Mucosa of gallbladder (tissue), 1 donor: ENCODE results near the gene ARFGAP1. TPM values are rescaled to one million over a fixed set of nuclear protein-coding genes. Genes with fewer than 3 reads are reported as not detected.
"Not testable (repeated sequence)": the region's sequence is repeated elsewhere in the genome, so short reads cannot be mapped to it uniquely, and the experiment has no call there.

Experiments
- DNase-seq: peaks from one replicate; pipeline ENCODE4 v3.0.0-alpha.2; 2020; ENCODE audit warnings: low spot score
- total RNA-seq: library from RNA; stranded (reverse); gene quantifications from one replicate; pipeline ENCODE4 v1.2.1, GENCODE V29; 2021
- donor health status: DM: no; HTN: no; CAD: no.

ARFGAP1 gene
- total RNA-seq, 1 donor from 2014 or later, result 106 TPM

DNA sequence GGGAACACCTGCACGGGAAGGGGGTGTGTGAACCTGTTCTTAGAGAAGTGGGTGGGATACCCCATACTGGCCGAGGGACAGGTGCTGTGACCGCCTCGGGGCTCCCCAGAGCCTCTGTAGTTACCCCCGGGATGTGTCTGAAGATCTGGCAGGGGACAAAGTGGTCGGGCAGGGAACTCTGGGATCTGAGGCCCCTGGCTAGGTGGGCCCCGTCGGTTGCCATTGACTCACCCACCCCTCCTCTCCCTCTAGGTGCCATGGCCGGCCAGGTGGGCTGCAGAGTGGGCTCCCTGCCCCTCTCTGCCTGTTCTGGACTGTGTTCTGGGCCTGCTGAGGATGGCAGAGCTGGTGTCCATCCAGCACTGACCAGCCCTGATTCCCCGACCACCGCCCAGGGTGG is 32.6 kb upstream of the ARFGAP1 start:
- DNase-seq, result no peak

GRCh38 chr20:63241272-63241671 is 31.3 kb upstream of the ARFGAP1 start:
- DNase-seq, result no peak

GRCh38 chr20:63242736-63243135 is 29.9 kb upstream of the ARFGAP1 start:
- no peak for DNase-seq

DNA sequence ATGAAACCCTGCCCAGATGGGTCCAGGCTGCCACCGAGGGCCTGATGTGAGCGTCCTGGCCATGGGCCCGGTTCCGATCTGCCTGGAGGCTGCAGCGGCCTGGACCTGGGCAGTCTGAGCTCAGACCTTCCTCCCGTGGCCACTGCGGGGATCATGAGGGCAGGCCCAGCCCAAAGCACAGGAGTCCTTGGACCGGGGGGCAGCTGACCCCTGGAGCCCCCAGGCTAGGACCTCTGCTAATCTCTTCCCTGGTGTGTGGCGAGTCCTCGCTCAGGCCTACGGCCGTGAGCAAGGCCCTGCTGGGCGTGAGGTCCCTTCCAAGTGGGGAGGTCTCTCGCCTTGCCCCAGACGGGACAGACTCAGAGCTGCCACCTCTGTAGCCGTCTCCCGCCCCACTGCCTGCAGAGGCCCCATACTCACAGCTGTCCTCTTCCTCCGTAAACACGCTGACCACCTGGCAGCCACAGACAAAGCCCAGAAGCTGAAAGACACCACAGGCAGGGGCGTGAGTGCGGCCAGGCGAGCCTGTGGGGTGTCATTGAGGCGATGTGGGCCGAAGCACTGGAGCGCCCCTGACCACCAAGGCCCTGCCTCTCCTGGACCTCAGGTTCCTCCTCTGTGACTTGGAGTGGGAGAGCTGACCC is 28.9 kb upstream of the ARFGAP1 start:
- no peak for DNase-seq

GRCh38 chr20:63244468-63244867 is 28.1 kb upstream of the ARFGAP1 start:
- DNase-seq, result no peak

GRCh38 chr20:63246490-63247288 is 25.9 kb upstream of the ARFGAP1 start:
- no peak for DNase-seq

GRCh38 chr20:63247671-63248228 is 24.9 kb upstream of the ARFGAP1 start:
- DNase-seq, result no peak

DNA sequence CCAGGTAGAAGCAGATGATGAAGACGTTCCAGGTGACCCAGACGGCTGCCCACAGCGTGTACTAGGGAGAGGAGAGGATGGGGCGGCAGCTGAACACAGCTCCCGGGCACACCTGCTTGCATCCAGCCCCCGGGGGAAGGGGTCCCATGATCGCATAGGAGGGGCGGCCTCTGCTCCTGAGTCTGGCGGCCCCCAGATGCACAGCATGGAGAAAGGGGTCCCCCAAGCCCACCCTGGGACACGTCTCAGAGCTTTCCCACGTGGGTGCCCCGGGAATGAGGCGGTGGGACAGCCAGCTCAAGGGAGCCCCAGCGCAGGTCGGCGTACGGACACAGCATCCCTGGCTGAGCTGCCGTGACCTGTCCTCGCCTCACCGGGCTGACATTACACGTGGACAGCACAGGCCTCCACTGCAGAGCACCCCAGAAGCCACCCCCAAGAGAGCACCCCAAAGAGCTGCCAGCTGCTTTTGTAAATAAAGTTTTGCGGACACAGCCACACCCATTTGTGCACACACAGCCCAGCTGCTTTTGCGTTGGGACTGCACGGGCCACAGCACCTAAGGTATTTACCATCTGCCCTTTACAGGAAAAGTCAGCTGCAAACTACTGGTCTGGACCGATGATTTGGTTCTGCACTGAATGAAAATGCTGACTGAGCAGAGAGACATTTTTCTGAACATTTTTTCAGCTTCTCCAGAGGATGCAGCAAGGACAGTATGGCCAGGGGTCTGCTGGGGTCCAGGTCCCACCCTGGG is 23.6 kb upstream of the ARFGAP1 start:
- DNase-seq, result no peak

DNA sequence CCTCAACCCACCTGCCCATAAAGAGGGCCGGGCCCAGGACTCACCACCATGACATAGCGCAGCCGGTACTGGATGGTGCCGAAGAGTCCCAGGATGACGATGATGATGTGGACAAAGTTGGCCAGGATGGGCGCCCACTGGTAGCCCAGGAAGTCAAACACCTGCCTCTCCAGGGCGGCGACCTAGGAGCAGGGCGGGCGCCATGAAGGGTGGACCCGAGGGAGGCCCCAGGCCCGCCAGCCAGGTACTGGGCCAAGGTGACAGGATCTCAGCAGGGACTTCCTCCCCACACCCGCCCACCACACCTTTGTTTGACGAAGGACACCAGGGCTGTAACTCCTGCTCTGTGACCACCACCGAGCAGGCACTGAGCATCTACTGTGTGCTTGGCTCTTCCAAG is 22.7 kb upstream of the ARFGAP1 start:
- DNase-seq, result no peak

DNA sequence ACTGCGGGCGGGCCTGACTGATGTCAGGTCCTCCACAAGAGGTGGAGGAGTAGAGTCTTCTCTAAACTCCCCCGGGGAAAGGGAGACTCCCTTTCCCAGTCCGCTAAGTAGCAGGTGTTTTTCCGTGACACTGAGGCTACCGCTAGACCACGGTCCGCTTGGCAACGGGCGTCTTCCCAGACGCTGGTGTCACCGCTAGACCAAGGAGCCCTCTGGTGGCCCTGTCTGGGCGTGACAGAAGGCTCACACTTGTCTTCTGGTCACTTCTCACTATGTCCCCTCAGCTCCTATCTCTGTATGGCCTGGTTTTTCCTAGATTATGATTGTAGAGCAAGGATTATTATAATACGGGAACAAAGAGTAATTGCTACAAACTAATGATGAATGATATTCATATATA is 21.3 kb upstream of the ARFGAP1 start:
- not testable (repeated sequence) for DNase-seq

DNA sequence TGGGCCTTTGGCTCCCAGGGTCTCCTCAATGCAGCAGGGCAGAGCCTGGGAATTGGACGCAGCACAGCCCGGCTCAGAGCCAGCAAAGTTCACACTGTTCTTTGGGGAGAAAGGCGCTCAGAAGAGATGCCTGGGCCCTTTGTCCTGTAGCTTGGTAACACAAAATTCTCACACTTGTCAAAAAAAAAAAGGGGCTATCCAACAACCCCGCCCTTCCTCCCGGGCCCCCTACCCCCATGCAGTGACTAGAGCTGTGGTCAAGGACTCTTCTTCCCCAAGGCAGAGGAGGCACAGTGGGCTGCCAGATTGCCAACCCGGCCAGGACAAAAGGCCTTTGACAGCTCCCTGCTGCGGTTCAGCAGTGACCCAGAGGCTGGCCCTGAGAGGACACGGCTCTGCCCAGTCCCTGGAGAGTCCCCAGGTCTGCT is 20.3 kb upstream of the ARFGAP1 start:
- no peak for DNase-seq

GRCh38 chr20:63253065-63253437 is 19.6 kb upstream of the ARFGAP1 start:
- no peak for DNase-seq

- DNase-seq, result no peak
Observed at GRCh38 chr20:63253438-63254231, 19.0 kb upstream of the ARFGAP1 start.

DNA sequence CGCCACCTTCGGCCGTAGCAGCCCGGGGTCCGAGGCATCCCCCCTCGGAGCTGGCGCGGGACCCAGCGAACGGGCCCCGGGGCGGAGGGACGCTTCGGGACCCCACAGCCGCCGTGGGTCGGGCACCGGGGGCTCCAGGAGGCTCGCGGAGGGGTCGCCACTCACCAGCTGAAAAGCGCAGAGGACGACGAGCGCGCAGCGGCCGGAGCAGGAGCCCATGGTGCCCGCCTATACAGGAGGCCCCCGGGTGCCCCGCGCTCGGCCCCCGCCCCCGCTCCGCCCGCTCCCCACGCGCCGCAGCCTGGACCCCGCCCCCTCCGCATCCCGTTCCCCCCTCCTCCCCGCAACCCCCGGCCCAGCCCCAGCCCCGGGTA is 18.4 kb upstream of the ARFGAP1 start, which contains the start of gene NKAIN4:
NKAIN4 (minus strand) TSS at position 232 of the 374 bp plus-strand sequence; CDS start at position 219, 13 bp downstream.
- DNase-seq, result no peak

DNA sequence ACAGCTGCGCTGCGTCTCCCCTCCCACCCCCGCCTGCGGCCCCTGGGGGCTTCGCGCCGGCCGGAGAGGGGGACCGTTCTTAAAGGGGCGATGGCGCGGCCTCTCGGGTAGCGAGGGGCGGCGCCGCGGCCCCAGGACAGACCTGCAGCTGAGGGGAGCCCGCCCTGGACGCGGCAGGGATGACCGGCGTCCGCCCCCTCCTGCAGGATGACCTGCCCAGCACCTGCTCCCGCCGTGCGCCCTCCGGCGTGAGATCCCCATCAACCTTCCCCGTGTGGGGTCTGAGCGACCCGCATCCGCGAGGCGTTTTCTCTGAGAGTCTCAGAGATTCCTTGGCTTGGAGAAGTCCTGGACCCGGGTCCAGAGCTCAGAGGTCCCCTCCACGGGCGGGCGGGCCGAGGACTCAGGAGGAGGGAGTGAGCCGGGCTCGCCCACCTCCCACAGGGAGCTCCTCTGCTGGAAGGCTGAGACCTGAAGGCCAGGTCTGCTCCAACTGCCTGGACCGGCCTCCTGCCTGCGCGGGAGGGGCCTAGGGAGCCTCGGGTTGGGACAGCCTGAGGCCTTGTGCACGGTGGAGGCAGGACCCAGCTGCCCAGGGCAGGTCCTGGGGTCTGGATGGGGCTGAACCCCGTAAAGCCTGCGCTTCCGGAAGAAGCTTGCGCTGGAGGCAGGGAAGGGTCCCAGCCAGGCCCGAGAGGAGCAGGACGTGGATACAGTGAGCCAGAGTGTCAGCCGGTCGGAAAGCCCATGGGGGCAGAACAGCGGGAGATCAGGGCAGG is 17.8 kb upstream of the ARFGAP1 start:
- no peak for DNase-seq

DNA sequence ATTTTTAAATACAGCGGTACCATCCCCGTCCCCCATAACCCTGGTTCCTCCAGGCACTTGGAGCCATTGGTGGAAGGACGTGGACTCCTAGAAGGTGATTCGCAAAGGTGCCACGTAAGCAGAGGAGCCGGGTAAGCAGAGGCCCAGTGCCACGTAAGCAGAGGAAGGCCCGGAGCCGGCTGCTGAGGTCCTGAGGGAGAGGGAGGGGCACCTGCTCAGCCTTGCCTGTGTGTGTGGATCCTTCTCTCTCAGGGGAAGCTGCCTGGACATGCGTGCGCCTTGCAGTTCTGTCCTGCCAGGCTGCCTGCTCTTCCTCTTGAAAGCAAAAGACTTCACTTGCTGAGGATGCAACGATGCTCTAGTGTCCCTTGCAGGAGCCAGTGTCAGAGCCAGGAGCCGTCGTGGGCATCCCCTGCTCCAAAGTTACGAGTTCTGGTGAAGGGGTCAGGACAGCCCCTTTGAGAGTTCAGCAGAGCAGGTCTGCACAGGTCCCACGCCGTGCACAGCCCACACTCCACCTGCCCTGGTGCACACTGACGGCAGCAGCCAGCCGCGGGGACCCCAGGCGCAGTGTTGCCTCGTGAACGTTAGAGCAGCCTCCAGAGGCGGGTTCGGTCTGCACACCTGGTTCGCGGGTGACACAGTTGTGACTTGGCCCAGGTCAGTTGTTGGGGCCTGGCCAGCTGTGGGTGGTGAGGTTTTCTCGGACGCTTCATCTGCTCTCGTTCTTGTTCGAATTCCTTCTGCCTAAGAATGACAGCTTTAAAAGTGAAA is 16.5 kb upstream of the ARFGAP1 start:
- no peak for DNase-seq

- no peak for DNase-seq
Observed at GRCh38 chr20:63256954-63257353, 15.7 kb upstream of the ARFGAP1 start.

GRCh38 chr20:63257629-63258028 is 15.0 kb upstream of the ARFGAP1 start:
- no peak for DNase-seq

DNA sequence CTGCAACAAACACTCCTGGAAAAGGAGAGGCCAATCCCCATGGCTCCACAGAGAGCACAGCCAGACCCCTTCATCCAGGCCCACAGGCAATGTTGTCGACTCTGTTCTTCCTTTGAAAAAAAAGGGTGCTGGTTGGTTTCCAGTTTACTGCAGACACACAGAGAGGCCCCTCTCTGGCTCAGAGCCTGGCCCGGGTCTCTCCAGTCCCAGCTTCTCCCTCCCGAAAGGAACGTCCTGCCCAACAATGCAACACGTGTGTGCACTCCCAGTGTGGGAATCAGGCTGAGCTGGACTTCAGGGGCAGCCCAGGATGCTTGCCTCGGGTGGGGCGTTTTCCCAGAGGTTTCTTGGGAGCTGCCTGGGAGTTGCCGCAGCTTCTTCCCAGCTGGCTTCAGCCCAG is 13.8 kb upstream of the ARFGAP1 start:
- DNase-seq, result no peak
